Thymus (tissue), 11 donors: ENCODE results near the gene L2HGDH. TPM values are rescaled to one million over a fixed set of nuclear protein-coding genes. Genes with fewer than 3 reads are reported as not detected.
A peak's percentile ranks its signal among the peaks of the same experiment; 100 is the strongest.

Source experiments
- DNase-seq, 9 donors: peaks; one replicate each; pipeline ENCODE4 v3.0.0-alpha.2; 2013; ENCODE audit warnings: low spot score in 9 of 9, low read depth in 6 of 9, missing footprints in 1 of 9
- H3K27ac ChIP-seq, 2 donors: one replicate each; pipeline ENCODE4 v1.5.1; 2013; ENCODE audit warnings: control low read depth in 1 of 2, low read depth in 1 of 2, low read length in 1 of 2, mild to moderate bottlenecking in 1 of 2, moderate library complexity in 1 of 2
- H3K27me3 ChIP-seq, 2 donors: one replicate each; pipeline ENCODE4 v1.5.1; 2013; ENCODE audit warnings: low read length in 1 of 2; ENCODE audit not compliant: control insufficient read depth in 2 of 2, insufficient read depth in 1 of 2
- H3K36me3 ChIP-seq, 2 donors: one replicate each; pipeline ENCODE4 v1.5.1; 2013; ENCODE audit warnings: low read length in 1 of 2, mild to moderate bottlenecking in 1 of 2, moderate library complexity in 1 of 2; ENCODE audit not compliant: control insufficient read depth in 2 of 2, insufficient read depth in 2 of 2
- H3K4me1 ChIP-seq, 2 donors: one replicate each; pipeline ENCODE4 v1.5.1; 2013; ENCODE audit warnings: low read length in 2 of 2; ENCODE audit not compliant: control insufficient read depth in 2 of 2, insufficient read depth in 2 of 2
- H3K4me3 ChIP-seq, 2 donors: one replicate each; pipeline ENCODE4 v1.5.1; 2013; ENCODE audit warnings: low read length in 2 of 2, control low read depth in 1 of 2, mild to moderate bottlenecking in 1 of 2
- H3K9me3 ChIP-seq, 2 donors: one replicate each; pipeline ENCODE4 v1.5.1; 2013; ENCODE audit warnings: low read length in 1 of 2, mild to moderate bottlenecking in 1 of 2; ENCODE audit not compliant: control insufficient read depth in 2 of 2, insufficient read depth in 1 of 2
- WGBS: extraction: QIAGEN DNeasy Blood & Tissue Kit; methylation state at CpG from one replicate; pipeline ENCODE4 v1.1.7; 2013; 5-methylcytosine and 5-hydroxymethylcytosine counted together
- polyA plus RNA-seq: library from polyadenylated mRNA; stranded (reverse); fragments of 200-250 nt; gene quantifications from one replicate; pipeline ENCODE4 v1.2.3, GENCODE V29; 2013
- total RNA-seq: library from RNA; stranded (reverse); fragments of 120-200 nt; gene quantifications from one replicate; pipeline ENCODE4 v1.2.4, GENCODE V29; 2013
- donor health status: healthy.

L2HGDH gene
- total and polyA plus RNA-seq, 2 donors: 1.7 to 5.1 TPM

DNA sequence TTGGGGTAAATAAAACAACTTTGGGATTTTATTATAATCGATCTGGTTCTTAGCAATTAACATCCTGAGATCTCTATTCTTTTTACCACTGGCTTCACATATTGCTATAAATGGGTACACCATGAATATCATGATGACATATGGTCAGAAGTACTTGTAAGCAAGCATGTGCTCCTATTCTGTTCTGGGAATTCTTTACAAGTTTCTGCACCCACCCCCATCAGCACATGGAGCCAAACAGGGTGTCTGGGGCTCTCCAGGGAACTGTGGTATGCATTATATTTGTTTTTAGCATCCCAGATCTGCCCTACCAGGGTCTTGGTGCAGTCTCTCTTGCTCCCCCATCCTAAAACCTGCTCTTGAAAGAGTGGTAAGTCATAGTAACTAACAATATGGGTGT, 31.4 kb upstream of the L2HGDH start:
- DNase-seq: no peak

DNA sequence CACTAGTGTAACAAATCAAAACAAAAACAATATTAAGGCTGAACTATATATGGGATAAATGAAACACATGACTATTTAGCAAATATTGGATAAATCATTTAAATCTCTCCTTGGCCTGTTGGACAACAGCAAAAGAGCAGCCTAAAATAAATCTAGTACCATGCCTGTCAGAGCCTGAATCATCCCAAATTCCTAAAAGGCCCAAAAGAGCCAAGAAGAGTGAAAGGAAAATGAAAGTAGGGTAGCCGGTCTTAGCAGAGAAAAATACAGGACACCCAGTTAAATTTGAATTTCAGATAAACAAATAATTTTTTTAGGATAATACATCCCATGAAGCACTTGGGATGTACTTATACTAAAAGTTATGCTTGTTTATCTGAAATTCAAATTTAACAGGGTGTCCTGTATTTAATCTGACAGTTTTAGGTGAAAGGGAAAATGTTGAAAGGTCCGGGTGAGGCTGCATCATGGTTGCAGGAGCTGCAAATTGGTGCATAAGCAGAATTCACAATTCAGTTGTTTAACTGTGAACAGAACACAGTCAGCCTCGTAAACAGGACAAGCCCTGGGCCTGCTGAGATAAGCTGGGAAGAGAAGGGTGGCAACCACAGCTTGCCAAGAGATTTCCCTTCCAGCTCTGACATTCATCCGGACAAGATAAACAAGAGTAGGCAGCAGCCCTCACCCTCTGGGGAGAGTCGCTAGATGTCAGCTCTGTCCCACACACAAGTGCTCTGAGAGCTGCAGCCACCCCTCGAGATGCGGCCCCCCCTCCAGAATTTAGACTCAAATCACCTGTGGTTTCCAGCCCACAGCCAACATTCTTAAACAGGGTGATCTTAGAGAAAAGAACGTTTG, 30.4 kb upstream of the L2HGDH start:
- WGBS: 35% methylated on average over 8 of the region's 8 CpGs
- peak overlapping the region in 1 of 2 donors; percentile 40 for H3K27ac ChIP-seq

More for the DNA sequence above, 31.4 kb upstream of the L2HGDH start:
- 98% methylated on average over 1 of the region's 1 CpG for WGBS
- Histone ChIP-seq H3K9me3 (no peaks in the 10 kb centered on the region), H3K27me3 (no peaks in the 10 kb centered on the region), H3K4me1 (peaks cover 0 to 4% of the 10 kb centered on the region in 2 donors), H3K27ac (no peak overlapping the region), H3K36me3 (no peaks in the 10 kb centered on the region), H3K4me3 (no peak overlapping the region)

DNA sequence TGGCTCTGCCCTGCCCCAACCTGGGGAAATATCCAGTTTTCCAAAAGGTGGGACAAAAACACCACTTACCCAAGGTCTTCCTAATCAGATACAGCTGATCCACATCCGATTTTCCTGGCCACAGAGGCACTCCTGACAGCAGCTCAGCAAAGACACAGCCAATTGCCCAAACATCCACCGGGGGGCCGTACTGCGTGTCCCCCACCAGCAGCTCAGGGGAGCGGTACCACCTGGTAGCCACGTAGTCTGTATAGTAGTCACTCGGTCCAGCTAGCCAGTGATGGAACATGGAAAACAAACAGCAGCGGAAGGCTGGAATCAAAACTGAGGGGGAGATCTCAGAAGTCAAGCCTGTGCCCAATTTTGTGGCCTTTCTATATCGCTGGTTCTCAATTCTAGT, 28.9 kb upstream of the L2HGDH start:
- Histone ChIP-seq H3K9me3 (no peaks in the 10 kb centered on the region), H3K4me3 (no peak overlapping the region), H3K4me1 (peaks cover 4 to 10% of the 10 kb centered on the region in 2 donors), H3K36me3 (no peaks in the 10 kb centered on the region), H3K27ac (no peak overlapping the region), H3K27me3 (no peaks in the 10 kb centered on the region)
- 95% methylated on average over 9 of the region's 9 CpGs for WGBS
- no peak for DNase-seq

More for the DNA sequence above, 30.4 kb upstream of the L2HGDH start:
- Histone ChIP-seq H3K9me3 (no peaks in the 10 kb centered on the region), H3K4me3 (no peak overlapping the region), H3K4me1 (peaks cover 0 to 4% of the 10 kb centered on the region in 2 donors), H3K36me3 (no peaks in the 10 kb centered on the region), H3K27me3 (no peaks in the 10 kb centered on the region)
- peak in 5 of 9 donors; percentile 48 to 83 (median 55) for DNase-seq

DNA sequence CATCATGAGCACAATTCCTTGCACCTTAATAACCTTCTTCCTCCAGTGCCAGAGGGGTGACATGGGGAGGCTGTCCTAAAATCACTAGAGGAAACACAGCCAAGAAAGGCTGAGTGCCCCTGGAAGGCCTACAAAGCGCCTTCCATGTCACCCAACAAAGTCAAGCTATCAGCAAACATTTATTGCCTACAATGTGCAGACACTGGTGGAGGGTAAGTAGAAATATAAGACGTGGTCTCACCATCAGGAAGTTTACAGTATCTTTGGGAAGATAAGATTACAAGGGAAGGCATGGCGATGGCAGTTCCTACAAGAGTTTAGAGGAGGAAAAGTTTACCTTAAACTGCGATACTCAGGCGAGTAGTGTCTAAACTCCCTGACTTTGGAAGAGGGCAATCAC, 28.0 kb upstream of the L2HGDH start:
- 96% methylated on average over 5 of the region's 5 CpGs for WGBS
- no peak for DNase-seq
- H3K4me1 ChIP-seq: peaks cover 9 to 19% of the 10 kb centered on the region in 2 donors
- H3K27ac ChIP-seq: no peak overlapping the region
- no peaks in the 10 kb centered on the region for H3K36me3 ChIP-seq
- H3K27me3 ChIP-seq: no peaks in the 10 kb centered on the region
- H3K4me3 ChIP-seq: no peak overlapping the region
- H3K9me3 ChIP-seq: no peaks in the 10 kb centered on the region

GRCh38 chr14:50339178-50339804, 27.3 kb upstream of the L2HGDH start:
- no peaks in the 10 kb centered on the region for H3K27me3 ChIP-seq

GRCh38 chr14:50338587-50338986, 26.6 kb upstream of the L2HGDH start:
- Histone ChIP-seq H3K9me3 (no peaks in the 10 kb centered on the region), H3K36me3 (peaks cover 0 to under 1% of the 10 kb centered on the region in 2 donors), H3K4me1 (peaks cover 9 to 22% of the 10 kb centered on the region in 2 donors), H3K4me3 (no peak overlapping the region), H3K27me3 (no peaks in the 10 kb centered on the region), H3K27ac (no peak overlapping the region)
- WGBS: 98% methylated on average over 2 of the region's 2 CpGs
- DNase-seq: no peak

More at GRCh38 chr14:50339178-50339804, 27.3 kb upstream of the L2HGDH start:
- Histone ChIP-seq H3K9me3 (no peaks in the 10 kb centered on the region), H3K4me1 (peaks cover 9 to 22% of the 10 kb centered on the region in 2 donors), H3K36me3 (no peaks in the 10 kb centered on the region), H3K4me3 (no peak overlapping the region), H3K27ac (no peak overlapping the region)
- 98% methylated on average over 3 of the region's 3 CpGs for WGBS
- DNase-seq: no peak

- Histone ChIP-seq H3K9me3 (no peaks in the 10 kb centered on the region), H3K36me3 (peaks cover 4 to 14% of the 10 kb centered on the region in 2 donors), H3K27me3 (no peaks in the 10 kb centered on the region), H3K4me3 (peak overlapping the region in 1 of 2 donors; percentile 2), H3K27ac (peak overlapping the region; percentile 81 to 87), H3K4me1 (peaks cover 9 to 17% of the 10 kb centered on the region in 2 donors)
- peak in 6 of 9 donors; percentile 38 to 88 (median 70) for DNase-seq
- 14% methylated on average over 7 of the region's 7 CpGs for WGBS
These were observed 24.2 kb upstream of the L2HGDH start for GRCh38 chr14:50335989-50336824.

- peak in 1 of 9 donors; percentile 21 for DNase-seq
- Histone ChIP-seq H3K4me1 (peaks cover 9 to 17% of the 10 kb centered on the region in 2 donors), H3K36me3 (peaks cover 4 to 14% of the 10 kb centered on the region in 2 donors), H3K4me3 (no peak overlapping the region), H3K27me3 (no peaks in the 10 kb centered on the region), H3K27ac (peak overlapping the region in 1 of 2 donors; percentile 87), H3K9me3 (no peaks in the 10 kb centered on the region)
- WGBS: 89% methylated on average over 7 of the region's 7 CpGs
These were observed 23.4 kb upstream of the L2HGDH start for GRCh38 chr14:50335389-50335788.
